Measurements from ENCODE around the gene RPL26. TPM values are rescaled to one million over a fixed set of nuclear protein-coding genes. Genes with fewer than 3 reads are reported as not detected.
"Not testable (repeated sequence)": the region's sequence is repeated elsewhere in the genome, so short reads cannot be mapped to it uniquely, and the experiment has no call there.

RPL26 gene
- total RNA-seq, 1 donor from 2014 or later = 2,589 TPM

DNA sequence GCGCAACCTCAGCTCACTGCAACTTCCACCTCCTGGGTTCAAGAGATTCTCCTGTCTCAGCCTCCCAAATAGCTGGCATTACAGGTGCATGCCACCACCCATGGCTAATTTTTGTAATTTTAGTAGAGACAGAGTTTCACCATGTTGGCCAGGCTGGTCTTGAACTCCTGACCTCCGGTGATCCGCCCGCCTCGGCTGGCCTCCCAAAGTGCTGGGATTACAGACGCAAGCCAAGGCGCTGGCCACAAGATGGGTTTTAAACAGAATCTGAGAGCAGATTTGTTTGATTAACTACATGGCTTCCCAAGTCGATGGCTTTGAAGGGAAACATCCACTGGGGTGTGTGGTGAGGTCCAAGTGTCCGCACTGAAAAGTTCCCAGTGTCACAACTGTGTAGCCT lies 11.5 kb upstream of the RPL26 start:
- not testable (repeated sequence) for DNase-seq (ENCODE audit: low read depth in 2 of 2)

DNA sequence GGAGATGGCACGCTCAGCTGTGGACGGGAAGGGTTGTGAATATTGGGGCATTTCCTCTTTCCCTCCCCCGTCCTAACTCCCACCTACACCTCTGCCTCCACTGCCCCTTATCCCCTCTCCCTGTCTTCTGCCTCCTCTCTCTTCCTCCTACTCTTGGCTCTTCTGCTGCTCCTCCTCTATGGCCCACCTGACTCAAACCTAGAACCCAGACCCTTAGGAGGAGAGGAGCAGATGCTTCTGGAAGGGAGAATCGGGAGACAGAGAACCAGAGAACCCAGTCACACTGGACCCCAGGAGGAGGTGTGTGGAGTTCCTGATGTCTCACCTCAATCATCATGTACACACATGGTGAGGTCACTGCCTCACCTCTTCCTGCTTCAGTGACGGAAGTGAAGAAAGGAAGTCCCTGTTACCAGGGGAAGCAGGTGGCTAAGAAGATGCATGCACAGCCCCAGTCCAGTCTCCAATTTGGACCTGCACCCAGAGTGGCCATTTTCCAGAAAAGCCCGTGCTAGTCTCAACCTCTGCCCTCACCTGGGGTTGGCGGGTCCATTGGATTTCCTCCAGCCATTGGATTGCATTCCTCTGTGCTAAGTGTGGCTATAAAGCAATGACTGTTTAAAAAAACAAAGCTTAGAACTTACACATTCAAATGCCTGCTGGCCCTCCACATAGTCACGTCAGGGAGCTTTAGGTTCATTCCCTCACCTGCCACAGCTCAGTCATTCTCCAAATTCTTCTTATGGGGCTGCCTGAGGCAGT lies 10.7 kb upstream of the RPL26 start:
- DNase-seq (ENCODE audit: low read depth in 2 of 2) = peak; percentile 33 to 74

DNA sequence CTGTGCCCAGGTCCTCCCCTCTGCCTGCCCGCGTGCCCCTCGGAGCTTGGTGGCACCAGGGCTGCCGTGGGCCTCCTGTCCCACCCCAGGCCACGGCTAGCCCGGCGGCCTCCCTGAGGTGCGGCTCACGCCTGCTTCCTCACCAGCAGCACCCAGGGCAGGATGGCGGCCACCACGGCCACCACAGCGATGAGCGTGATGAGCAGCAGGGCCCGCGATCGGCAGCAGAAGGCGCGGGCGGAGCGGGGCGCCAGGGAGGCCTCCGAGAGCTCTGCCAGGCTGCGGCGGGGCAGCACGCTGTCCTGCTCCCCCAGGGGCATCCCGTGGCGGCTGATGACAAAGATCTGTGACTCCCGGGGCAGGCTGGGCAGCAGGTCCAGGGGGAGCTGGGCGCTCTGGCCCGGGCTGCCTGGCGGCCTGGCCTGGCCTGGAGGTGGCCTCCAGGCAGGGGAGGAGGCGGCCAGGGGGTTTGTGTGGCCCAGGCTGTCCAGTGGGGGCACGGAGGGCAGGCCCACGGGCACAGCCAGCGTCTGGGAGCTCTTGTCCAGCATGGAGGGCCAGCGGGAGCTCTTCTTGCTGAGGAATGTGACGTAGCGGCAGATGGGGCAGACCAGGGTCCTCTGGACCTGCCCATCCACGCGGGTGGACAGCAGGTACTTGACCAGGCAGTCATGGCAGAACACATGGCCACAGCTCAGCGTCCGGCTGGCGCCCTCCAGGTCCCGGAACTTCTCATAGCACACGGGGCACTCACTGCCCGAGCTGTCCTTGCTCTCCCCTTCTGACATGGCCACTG lies 9.9 kb upstream of the RPL26 start:
- DNase-seq (ENCODE audit: low read depth in 2 of 2) = no peak

DNA sequence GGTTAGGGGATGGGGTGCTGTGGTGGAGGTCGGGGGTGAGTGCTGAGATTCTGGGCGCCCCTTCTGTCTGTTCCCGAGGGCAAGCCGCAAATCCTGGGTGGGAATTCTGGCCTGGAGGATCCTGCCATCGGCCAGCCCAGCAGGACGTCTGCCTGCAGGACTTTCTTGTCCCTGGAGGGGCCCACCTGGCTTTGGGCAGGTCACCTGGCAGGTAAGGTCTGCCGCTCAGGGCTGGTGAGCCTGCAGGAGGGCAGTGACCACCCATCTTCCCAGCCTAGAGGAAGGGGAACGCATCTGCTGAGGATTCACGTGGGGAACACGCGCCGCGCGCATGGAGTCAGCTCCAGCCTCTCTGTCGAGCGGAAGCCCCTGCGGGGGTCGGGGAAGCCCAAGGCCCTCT lies 9.3 kb upstream of the RPL26 start:
- no peak for DNase-seq (ENCODE audit: low read depth in 2 of 2)

DNA sequence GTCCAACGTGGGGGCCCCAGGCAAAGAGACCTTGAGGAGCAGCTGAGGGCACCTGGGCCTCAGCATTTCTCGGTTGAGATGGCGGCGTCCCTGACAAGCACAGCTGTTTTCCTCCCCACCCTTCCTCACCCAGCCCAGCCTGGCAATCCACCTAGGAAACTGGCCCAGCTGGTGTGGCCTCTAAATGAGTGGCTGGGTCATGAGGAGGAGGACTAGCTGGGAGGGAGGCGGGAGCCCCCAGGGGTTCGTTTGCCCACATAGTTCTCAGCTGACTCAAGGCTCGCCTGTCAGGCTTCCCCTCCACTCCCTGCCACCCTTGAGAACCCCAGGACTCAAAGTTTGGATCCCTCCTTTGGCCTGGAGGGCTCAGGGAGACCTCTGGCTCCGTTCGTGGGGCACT lies 8.7 kb upstream of the RPL26 start:
- DNase-seq (ENCODE audit: low read depth in 2 of 2) = no peak

DNA sequence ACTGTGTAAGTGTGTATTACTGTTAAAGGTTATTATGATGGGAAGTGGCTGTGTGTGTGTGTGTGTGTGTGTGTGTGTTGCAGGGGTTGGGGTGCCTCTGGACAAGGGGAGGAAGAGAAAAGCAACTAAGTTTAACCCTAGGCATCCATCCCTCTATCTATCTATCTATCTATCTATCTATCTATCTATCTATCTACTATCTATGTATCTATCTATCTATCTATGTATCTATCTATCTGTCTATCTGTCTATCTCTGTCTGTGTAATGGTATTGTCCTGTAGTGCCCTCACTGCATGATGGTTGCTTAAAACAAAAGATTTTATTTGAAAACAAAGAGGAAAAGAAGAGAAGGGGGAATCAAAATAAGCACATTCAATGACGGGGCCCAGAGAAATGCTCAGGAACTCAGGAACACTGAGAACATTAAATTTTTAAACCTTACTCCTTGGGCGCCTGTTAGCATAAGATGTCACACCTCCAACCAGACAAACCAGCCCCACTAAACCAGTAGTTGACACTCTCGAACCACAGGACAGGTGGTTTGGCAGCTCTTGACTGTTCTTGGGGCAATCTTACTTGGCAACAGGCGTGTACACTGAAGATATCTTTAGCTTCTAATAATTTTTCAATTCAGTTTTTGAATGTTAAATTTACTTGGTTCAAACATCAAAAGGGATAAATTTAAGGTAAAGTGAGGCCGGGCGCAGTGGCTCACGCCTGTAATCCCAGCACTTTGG lies 5.1 kb upstream of the RPL26 start:
- DNase-seq (ENCODE audit: low read depth in 2 of 2) = no peak

DNA sequence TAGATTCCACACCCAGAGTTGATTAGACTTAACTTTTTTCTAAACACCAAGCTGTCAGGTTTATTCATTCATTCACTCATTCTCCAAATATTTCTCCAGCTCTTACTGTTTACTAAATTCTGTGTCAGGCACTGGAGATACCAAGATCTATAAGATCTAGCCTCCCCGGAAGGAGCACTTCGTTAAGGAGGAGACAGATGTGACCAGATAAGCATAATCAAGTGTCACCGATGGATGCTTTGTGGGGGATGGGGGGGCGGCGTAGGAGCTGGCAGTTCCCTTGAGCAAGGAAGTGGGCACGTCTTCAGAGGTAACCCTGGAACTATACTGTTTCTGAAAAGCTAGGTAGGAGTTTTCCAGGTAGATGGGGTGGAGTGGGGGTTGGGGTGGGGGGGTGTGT lies 3.8 kb upstream of the RPL26 start:
- no peak for DNase-seq (ENCODE audit: low read depth in 2 of 2)

DNA sequence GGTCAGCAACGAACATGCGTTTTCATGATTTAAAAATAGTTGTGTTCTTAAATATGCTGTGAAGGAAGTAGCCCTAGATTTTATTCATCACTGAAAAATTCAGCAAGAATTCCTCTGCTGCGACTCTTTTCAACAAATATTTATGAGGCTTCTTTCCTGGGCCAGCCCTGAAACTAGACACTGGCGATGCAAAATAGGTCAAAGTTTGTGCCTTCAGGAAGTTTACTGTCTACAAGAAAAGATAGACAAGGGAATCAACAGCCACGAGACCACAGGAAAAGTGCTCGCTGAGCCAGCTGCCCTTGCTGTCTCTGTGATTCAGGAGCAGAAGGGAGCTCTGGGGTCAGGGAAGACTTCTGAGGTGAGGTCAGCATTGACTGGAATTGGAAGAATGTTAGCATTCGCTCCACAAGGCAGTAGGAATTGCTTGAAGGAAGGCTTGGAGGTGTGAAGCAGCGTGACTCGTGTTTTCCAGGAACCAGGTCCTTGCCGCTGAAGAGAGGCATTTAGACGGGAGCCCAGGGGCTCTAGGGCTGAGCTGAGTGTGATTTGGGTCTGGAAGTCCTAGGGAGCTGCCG lies 1.9 kb upstream of the RPL26 start:
- DNase-seq (ENCODE audit: low read depth in 2 of 2) = peak in 1 of 2 donors; percentile 58

DNA sequence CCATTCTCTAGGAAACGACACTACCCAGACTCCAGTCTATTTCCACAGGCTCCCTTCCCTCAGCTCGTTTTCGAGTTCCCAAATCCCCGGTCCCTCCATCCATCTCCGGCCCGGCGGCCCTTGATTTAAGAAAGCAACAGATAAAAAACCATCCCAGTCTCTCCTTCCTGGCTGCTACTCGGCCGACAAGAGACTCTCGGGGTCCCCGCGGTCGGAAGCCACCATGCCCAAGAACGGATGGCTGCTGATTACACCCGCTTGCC lies 182 bp downstream of the RPL26 start:
- no peak for DNase-seq (ENCODE audit: low read depth in 2 of 2)

DNA sequence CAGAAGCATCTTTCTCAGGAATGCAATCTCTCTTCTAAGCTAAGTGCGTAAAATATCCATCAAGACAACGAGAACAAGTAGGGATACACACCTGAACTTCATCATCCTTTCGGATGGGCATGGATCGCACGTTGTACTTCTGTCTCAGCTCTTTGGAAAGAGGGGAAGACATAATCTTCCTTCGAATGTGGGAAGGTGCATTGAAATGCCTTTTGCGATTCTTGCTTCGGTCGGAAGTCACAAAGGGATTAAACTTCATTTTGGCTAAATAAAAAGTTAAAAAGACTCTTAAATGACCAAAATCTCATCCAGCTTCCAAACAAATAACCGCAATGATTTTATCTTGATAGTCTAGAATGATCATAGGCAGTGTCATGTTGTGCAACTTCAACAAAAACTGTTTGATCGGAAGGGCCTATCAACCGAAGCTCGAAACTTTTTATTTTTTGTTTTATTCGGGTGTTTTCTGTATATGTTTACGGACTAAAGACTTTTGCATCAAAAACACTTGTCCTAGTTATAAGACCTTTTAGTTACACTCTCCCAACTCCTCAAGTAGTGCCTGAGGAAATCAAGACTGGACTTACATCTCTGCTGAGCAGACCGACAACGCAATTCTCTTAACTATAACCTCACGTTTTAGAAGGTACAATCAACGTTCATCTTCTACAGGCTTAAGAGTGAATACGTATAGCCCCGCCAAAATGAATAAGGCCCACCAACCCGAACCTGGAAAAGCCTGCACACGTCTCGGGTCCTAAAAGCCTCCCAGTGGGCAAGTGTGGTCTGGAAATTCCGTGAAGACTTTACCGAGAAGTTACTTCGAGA lies 727 bp downstream of the RPL26 start:
- DNase-seq (ENCODE audit: low read depth in 2 of 2) = peak in 1 of 2 donors; percentile 30

DNA sequence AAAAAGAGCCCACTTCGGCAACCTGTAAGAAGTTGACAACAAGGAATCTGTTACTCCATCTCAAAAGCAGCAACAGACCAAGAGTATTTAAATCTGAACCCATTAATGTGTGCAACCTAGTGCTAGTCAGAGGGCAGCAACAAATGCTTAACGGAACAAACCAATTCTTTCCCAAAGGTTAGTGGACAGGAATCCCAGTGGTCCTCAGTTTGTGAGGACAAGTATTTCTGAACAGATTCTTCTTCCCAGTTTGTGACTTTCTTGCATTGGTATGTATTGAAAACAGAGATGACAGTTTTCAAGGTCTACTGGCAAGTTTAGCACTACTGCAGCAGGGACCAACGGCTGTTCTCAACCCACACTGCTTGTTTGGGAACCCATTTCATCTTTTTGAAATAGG lies 2.9 kb downstream of the RPL26 start:
- no peak for DNase-seq (ENCODE audit: low read depth in 2 of 2)

DNA sequence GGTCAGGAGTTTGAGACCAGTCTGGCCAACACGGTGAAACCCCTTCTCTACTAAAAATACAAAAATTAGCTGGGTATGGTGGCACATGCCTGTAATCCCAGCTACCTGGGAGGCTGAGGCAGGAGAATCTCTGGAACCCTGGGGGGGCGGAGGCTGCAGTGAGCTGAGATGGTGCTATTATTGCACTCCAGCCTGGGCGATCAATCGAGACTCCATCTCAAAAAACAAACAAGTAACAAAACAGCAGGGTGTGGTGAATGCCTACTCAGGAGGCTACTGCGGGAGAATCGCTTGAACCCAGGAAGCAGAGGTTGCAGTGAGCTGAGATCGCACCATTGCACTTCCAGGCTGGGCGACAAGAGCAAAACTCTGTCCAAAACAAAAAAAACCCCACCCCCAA lies 4.9 kb downstream of the RPL26 start:
- not testable (repeated sequence) for DNase-seq (ENCODE audit: low read depth in 2 of 2)

DNA sequence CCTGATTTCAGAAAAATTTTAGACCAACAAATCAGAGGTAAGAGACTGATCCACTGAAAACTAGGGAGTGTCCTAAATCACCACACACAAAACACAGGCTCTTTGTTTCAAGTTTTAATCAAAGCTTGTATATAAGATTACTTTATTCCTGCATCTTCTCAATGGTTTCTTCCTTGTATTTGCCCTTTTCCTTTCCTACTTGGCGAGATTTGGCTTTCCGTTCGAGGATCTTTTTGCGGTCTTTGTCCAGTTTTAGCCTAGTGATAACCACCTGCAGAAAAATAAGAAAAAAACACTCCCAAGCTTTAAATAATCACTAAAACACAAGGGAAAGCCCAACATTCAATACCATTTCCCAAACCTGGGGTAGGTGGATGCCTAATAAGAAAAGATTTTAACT lies 5.6 kb downstream of the RPL26 start:
- no peak for DNase-seq (ENCODE audit: low read depth in 2 of 2)

DNA sequence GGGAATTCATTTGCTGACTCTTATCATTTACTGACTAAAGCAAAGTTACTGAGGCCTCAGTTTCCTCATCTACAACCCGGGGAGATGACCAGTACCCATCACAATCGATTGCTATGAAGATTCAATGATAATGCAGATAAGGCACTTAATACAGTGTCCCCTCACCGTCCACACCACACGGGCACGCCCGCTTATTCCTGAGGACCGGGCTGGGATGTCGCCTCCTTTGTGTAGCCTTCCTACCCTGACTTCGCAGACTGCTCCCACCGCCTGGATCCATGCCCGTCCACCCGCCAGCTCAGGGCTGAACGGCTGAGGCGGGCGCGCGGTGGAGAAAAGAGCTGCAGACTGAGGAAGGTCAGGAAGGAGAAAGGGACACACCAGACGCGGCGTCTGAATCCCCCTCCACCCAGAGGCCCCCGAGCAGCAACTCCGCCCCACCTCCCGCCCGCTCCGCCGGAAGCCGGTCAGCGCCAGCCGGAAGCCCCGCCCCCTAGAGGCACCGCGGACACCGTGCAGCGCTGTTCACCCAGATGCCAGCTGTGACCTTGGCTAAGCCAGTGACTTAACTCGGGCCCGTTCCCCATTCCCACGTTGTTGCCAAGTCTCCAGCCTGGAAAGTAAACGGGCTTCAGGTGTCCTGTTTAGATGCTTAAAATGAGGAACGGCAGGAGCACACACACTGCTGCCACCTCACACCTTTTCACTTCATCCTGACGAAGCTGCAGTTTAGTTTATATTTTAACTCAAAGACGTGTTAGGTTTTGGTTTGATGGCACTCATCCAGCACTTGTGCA lies 6.5 kb downstream of the RPL26 start, which contains the start of gene KRABD2:
Gene KRABD2, minus strand, starts transcription at position 434 of the 797 bp plus-strand sequence.
- DNase-seq (ENCODE audit: low read depth in 2 of 2) = peak; percentile 60 to 90

DNA sequence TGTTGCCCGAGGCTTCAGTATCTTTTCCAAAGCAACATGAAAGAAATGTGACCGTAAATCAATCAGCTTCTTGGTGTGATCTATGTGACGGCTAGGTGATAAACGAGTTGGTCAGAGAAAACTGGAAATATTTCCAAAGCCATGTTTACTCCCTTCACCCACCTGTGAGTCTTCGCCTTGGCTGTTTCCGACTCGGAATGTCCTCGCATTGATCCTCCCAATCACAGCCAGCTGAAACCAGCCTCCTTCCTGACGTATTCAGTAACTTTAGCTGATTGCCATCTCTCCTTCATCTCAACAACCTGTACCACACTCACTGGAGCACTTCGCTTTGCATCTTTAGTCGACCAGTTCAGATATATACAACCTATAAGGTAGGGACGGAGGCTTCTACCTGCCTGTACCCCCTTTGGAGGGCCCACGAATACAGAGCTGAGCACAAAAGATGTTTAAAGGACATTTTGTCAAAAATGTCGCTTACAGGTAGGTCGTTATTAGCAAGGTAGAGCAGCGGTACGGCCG lies 7.2 kb downstream of the RPL26 start:
- peak in 1 of 2 donors; percentile 35 for DNase-seq (ENCODE audit: low read depth in 2 of 2)

DNA sequence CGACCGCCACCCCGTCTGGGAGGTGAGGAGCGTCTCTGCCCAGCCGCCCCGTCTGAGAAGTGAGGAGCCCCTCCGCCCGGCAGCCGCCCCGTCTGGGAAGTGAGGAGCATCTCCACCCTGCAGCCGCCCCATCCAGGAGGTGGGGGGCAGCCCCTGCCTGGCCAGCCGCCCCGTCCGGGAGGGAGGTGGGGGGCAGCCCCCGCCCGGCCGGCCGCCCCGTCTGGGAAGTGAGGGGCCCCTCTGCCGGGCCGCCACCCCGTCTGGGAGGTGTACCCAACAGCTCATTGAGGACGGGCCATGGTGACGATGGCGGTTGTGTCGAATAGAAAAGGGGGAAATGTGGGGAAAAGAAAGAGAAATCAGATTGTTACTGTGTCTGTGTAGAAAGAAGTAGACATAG lies 9.1 kb downstream of the RPL26 start:
- DNase-seq (ENCODE audit: low read depth in 2 of 2) = not testable (repeated sequence)

DNA sequence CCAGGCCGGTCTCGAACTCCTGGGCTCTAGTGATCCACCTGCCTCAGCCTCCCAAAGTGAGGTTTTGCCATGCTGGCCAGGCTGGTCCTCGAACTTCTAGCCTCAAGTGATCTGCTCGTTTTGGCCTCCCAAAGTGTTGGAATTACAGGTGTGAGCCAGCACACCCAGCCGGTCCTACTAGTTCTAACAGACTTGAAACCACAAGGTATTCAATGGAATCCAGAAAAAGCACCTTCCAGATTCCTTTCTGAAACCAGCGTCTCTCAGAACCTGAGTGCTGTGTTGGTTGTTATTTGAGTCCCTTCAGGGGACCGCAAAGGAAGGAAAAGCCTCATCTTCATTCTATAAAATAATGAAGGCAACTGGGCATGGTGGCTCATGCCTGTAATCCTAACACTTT lies 10.6 kb downstream of the RPL26 start:
- DNase-seq (ENCODE audit: low read depth in 2 of 2) = no peak

DNA sequence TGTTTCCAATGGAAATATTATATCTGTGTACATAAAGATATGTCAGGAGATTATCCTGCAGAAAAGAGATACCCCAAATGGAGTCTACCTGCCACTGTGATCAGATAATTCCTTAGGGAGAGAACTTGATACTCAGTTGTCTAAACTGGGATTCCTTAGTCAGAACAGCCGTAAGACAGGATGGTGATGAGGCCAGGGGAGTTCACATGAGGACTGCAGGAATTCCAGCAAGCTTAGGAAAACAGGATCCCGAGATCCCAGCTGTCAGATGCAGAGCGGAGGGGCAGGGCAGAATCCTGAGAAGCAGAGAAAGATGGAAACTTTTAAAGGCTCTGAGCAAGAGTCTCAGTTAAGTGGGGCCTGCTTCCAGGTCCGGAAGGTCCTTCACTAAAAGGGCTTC lies 11.2 kb downstream of the RPL26 start:
- DNase-seq (ENCODE audit: low read depth in 2 of 2) = peak in 1 of 2 donors; percentile 54

DNA sequence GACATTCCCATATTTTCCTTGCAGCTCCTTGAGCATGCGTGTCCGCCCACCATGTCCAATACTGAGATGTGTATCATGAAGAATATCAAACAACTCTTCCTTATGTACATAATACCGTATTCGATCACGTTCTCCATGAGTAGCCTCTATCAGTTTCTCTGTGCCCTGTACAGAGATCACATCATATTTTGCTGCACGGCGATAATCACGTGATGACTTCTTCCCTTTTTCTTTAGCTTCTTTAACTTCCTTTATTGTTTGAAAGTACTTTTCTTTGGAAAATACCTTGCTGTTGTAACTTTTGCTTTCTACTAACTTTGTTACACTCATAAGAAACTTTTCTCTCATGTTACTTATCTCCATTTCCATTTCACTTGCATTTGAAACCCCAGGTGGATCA lies 13.0 kb downstream of the RPL26 start:
- DNase-seq (ENCODE audit: low read depth in 2 of 2) = no peak

DNA sequence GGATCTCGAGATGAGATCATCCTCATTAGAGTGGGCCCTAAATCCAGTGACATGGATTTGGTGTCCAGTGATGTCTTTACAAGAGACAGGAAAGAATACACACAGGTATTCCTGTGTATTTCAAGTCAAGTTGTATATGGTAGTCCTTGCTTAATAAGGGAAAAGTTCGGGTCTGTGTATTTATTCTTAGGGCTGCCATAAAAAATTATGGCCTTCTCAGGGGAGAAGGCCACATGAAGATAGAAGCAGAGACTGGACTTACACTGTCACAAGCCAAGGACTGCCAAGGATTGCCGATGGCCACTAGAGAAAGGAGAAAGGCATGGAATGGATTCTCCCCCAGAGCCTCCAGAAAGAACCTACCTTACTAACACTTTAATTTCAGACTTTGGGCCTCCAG lies 14.8 kb downstream of the RPL26 start:
- no peak for DNase-seq (ENCODE audit: low read depth in 2 of 2)

All from dermis microvascular lymphatic vessel endothelial cell (primary cell).